Measurements from ENCODE around the gene TMPO.

Gene TMPO, protein sequence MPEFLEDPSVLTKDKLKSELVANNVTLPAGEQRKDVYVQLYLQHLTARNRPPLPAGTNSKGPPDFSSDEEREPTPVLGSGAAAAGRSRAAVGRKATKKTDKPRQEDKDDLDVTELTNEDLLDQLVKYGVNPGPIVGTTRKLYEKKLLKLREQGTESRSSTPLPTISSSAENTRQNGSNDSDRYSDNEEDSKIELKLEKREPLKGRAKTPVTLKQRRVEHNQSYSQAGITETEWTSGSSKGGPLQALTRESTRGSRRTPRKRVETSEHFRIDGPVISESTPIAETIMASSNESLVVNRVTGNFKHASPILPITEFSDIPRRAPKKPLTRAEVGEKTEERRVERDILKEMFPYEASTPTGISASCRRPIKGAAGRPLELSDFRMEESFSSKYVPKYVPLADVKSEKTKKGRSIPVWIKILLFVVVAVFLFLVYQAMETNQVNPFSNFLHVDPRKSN

DNA sequence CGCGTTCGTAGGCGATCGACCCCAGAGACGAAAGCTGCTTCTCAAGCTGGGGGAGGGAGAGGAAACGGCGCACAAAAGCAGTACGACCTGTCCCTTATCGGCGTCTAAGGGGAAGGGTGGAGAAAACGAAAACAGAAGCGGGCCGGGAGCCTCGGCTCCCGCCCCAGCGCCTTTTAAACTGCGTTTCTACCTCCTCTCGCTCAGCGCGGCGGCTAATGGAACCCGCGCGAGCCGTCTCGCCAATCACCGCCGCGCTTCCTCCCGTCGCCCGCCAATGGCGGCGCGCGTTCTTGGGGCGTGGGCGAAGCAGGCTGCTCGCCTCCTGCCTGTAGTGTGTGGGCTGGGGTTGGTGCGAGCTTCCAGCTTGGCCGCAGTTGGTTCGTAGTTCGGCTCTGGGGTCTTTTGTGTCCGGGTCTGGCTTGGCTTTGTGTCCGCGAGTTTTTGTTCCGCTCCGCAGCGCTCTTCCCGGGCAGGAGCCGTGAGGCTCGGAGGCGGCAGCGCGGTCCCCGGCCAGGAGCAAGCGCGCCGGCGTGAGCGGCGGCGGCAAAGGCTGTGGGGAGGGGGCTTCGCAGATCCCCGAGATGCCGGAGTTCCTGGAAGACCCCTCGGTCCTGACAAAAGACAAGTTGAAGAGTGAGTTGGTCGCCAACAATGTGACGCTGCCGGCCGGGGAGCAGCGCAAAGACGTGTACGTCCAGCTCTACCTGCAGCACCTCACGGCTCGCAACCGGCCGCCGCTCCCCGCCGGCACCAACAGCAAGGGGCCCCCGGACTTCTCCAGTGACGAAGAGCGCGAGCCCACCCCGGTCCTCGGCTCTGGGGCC is at the start of gene TMPO:
Gene TMPO (plus strand): TSS at position 304 of the 824 bp plus-strand sequence. CDS start 278 bp downstream, at position 582.
- TF ChIP-seq, protein P1, sequence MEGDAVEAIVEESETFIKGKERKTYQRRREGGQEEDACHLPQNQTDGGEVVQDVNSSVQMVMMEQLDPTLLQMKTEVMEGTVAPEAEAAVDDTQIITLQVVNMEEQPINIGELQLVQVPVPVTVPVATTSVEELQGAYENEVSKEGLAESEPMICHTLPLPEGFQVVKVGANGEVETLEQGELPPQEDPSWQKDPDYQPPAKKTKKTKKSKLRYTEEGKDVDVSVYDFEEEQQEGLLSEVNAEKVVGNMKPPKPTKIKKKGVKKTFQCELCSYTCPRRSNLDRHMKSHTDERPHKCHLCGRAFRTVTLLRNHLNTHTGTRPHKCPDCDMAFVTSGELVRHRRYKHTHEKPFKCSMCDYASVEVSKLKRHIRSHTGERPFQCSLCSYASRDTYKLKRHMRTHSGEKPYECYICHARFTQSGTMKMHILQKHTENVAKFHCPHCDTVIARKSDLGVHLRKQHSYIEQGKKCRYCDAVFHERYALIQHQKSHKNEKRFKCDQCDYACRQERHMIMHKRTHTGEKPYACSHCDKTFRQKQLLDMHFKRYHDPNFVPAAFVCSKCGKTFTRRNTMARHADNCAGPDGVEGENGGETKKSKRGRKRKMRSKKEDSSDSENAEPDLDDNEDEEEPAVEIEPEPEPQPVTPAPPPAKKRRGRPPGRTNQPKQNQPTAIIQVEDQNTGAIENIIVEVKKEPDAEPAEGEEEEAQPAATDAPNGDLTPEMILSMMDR (conservative IDR thresholded peaks at IDR 0.05; ENCODE audit: low read length): no peak
- DNase-seq (ENCODE audit: low read depth): peak; percentile 87
- peak within 1 kb of the TSS; percentile 95 for H3K4me3 ChIP-seq (ENCODE audit: low read length)

DNA sequence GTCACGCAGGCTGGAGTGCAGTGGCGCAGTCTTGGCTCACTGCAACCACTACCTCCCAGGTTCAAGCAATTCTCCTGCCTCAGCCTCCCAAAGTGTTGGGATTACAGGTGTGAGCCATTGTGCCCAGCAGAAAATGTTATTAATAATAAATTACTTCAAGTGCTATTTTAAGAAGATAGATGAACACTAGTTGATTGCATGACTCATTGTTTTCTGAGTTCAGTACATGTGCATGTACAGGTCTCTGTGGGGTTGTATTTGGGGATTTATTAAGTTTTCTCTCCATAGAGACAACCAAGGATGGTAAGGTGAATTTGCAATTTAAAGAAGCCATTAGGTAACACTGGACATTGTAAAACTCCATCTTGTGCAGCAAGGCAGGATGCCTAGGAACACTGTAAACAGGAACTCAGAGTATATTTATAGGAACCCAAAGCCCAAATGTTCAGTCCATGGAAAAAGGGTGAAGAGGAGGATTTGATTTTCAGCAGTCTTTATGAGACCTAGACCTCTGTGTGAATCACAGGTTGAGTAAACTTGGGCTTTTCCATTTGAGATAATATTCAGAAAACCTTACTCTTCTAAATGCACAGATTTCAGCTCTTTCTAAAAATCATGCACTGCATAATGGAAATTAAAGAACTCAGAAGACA is 49.3 kb upstream of the TMPO start:
- DNase-seq (ENCODE audit: low read depth): no peak
- TF ChIP-seq, protein P1 (conservative IDR thresholded peaks at IDR 0.05; ENCODE audit: low read length): no peak
- no peak overlapping the region for H3K4me3 ChIP-seq (ENCODE audit: low read length)

DNA sequence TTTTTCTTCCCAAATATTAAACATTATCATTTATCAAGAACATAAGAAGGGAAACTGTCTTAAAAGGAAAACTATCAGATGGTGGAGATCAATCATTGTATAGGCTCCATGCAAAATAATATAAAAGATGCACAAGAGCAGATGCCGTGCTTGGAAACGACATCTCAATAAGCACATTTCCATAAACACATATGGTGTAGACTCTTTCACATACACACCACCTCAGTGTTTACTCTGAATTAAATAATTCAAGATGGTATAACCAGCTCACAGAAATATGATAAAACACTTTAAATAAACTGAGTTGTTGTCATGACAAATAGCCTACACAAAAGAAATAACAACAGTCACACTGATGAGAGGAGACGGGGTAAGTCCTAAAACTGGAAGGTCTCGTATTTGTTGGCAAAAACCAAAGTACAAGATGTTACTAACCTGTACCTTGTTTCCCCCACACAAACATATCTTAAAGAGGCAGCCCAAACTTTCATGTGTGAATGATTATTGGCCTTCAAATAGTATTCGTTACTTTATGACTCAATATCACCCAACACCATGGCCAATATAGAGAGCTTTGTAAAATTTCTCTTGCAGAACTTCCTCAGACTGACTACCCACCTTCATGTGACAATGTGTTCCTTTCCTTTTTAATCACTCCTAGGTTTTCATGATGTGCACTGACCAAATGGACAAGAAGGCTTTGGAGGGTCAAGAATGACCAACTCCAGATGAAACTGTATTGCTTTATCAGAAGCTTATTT is 48.6 kb upstream of the TMPO start:
- TF ChIP-seq, protein P1 (conservative IDR thresholded peaks at IDR 0.05; ENCODE audit: low read length): no peak
- no peak overlapping the region for H3K4me3 ChIP-seq (ENCODE audit: low read length)
- DNase-seq (ENCODE audit: low read depth): no peak

DNA sequence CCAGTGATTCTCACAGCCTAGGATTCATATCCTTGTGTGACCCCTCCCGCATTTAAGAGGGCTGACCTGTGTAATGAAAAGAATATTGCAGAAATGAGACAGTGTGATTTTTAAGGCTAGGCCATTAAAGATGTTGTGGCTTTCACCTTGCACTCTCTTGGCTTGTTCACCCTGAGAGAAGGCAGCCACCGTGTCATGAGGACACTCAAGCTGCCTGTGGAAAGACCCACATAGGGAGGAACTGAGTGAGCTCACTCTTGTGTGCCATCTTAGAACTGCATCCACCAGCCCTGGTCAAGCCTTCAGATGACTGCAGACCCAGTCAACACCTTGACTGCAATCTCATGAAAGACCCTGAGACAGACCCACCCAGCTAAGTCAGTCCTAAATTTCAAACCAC is 46.3 kb upstream of the TMPO start:
- DNase-seq (ENCODE audit: low read depth): no peak
- no peak overlapping the region for H3K4me3 ChIP-seq (ENCODE audit: low read length)
- TF ChIP-seq, protein P1 (conservative IDR thresholded peaks at IDR 0.05; ENCODE audit: low read length): no peak

DNA sequence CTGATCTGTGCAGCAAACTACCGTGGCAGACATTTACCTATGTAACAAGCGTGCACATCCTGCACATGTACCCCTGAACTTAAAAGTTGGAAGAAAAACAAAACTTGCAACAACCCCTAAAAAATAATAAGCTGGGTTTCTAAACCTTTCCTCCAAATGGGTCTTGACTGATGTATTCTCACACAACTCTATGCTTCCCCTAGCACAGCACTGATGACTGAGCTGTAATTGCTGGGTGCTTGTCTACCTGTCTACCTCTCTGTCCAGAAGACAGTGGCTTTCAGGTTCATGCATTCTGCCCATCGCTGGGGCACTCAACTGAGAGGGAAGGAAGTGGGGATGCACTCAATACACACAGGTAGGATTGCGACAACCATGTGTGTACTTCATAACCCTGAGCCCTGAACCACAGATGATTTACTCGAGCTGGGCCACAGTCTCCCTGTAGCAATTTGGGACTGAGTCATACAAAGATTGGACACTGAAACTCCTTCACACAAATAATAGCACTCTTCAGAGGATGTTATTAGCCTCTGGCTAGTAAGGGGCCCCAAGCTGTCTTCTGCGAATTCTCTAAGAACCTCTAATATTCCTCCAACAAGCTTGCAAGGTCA is 44.8 kb upstream of the TMPO start:
- DNase-seq (ENCODE audit: low read depth): peak; percentile 30
- TF ChIP-seq, protein P1 (conservative IDR thresholded peaks at IDR 0.05; ENCODE audit: low read length): no peak

DNA sequence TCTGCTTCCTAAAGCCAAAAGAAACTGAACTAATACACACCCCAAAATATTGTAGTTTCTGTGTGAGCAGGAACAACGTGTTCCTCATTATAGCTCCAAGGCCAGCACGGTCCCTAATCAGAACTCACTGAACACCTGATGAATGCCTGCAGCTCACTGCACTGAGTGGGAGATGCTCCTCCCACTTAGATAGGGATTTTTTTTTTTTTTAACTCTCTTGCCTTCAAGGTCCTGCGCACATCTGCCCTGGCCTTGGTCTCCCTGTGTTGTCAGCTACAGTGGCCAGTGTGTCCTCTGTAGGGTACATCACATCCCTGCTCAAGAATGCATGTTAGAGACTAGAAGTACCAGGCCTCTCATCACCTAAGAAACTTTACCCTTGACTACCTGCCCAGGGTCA is 44.3 kb upstream of the TMPO start:
- no peak overlapping the region for H3K4me3 ChIP-seq (ENCODE audit: low read length)
- TF ChIP-seq, protein P1 (conservative IDR thresholded peaks at IDR 0.05; ENCODE audit: low read length): no peak
- DNase-seq (ENCODE audit: low read depth): no peak

More for the DNA sequence above, 44.8 kb upstream of the TMPO start:
- no peak overlapping the region for H3K4me3 ChIP-seq (ENCODE audit: low read length)

All from AG10803 (cell line).